GM18520 (cell line): ENCODE results near the gene ANKRD22.
"Not testable (repeated sequence)": the region's sequence is repeated elsewhere in the genome, so short reads cannot be mapped to it uniquely, and the experiment has no call there.

Experiments
- ATAC-seq: cut with Tn5 transposase; IDR thresholded peaks from one replicate; pipeline ENCODE4 v1.9.1; 2021; ENCODE audit not compliant: unreplicated experiment

The ANKRD22 gene

DNA sequence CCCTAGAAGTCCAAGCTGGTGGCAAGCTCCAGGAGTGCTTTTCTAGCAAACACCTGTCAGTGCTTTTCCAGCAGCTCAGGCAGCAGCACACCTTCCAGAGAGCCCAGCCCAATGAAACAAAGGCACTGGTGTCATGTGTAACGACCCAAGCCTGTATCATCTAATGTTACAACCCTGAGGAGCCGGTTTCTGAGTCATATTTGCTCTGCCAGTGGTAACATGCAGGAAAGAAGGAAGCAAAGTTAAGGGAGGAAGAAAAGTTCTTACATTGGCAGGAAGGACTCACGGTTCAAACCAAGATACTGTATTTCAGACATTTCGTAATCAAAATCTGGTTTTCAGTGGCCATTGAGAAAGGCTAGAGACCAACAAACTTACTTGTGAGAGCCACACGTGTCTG is at the start of gene ANKRD22:
Gene ANKRD22 (minus strand): TSS at position 139 of the 400 bp plus-strand sequence. CDS start 237 bp downstream, outside the sequence.
- no peak for ATAC-seq

DNA sequence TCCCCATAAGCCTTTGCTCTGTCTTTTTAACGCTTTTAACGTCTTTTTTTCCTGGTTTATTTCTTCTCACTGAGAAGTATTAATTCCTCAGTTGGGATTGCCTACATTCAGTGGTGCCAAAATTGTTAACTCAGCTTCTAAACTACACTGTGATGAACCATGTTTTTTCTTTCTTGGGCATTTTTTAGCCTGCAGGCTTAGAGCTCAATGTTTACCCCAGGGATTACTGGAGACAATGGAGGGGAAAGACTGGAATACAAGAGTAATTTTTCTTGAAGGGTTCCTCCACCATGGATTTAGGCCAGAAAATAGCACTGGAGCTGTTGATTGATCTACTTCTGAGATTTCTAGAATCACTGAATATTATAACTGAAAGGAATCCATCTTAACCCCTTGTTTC is 48.2 kb upstream of the ANKRD22 start:
- ATAC-seq: no peak

DNA sequence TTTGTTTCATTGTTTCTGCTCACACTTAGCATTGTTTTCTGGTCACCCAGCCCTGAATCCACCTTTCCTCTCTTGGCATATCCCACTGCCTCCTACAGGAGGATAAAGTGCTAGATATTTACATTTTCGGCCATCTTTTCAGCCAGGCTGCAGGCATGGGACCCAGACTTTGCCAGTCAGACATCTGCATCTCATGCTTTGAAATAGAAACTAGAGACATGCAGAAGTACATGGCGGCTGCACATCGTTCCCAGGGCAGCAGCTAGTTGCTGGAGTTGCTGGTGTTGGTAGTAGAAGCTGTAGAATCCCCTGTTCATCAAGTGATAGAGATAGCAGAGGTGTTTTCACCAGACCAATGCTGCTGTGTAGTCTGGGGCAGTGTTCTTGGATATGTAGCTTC is 47.1 kb upstream of the ANKRD22 start:
- no peak for ATAC-seq

DNA sequence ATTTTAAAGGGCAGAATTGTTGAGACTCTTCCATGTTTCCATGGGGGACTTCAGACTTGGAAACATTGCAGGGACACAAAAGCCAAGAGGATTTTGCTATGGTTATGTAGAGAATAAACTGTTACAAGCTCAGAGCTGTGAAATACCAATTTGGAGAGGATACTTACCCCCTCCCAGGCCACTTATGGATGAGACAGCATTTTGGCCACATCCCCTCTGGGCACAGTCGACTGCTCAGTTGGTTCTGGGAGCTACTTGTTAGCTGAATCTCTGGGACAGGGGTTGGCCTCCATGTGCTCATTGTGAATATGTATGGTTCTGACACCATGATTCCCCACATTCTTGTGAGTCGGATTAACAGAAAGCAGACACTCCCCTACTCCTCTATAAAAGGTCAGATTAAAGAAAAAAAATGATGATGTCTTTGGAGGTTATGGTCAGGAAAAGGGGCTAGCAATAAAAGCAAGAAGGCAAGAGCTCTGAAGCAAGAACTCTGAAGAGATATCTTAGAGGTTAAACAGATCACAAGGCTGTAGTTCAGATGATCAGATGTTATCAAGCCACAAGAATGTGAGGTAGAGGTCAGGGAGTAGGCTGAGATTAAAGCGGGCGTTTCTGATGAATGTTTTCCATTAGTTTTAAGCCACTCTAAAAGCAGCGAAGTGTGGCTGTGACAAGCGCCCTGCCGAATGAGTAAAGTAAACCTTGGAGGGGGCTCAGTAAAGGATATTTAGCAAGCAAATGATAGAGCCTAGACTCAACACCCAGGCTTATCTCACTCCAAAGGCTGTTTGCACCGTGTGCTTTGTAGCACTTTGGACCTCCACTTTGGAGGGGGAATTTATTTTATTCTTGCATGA is 45.6 kb upstream of the ANKRD22 start:
- no peak for ATAC-seq

DNA sequence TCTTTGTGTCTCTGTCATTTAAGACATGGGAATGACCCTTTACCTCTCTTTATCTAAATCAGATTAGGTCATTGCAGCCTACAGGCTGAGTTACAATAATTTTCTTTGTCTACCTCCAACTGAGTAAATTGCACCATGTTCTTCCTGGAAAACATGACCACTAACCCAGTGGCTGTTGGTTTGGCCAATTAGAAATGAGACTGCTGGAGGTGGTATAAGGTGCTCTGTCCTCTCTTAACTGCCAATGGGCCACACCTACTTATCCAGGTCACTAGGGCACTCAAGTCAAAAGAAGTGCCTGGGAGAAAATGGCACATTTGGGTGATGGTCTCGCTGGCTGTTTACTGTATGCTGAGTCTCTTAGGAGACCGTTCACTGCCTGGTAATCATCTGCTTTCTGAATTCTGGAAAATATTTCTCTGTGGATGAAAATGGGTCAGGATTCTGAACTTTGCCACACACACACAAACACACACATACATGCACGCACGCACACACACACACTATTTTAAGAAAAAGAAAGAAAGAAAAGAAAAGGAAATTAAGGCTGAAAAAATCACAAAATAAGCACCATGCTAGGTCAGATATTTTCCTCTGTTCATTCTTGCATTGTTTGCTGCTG is 44.8 kb upstream of the ANKRD22 start:
- no peak for ATAC-seq

DNA sequence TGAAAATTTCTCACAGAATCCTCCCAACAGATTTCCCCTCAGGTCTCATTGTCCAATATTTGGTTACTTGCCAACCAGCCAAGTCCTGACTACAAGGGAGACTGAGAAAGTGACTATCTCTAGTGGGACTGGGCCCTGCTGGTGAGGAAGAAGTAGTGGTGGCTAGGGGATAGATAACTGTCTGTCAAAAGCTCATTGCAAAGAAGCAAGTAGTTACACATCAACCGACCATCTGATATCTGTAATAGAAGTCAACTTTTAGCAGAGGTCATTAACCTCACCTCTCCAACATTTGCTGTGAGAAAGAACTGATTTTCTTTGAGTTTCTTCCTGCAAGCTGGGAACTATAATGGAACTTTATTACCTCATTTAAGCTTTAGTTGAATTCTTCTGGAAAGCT is 43.6 kb upstream of the ANKRD22 start:
- no peak for ATAC-seq

DNA sequence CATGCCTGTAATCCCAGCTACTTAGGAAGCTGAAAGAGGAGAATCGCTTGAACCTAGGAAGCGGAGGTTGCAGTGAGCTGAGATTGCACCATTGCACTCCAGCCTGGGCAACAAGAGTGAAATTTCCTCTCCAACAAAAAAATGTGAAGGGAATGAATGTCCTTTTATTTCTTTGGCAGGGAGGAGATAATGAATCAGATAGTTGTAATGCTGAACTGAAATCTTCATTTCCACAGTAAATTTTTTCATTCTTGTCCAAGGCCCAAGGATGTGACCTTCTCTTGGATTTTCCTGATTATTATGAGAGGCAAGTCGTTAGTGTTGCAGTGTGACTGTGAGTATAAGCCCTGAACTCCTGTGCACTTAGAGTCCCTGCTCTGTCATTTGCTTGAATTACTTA is 42.0 kb upstream of the ANKRD22 start:
- no peak for ATAC-seq

DNA sequence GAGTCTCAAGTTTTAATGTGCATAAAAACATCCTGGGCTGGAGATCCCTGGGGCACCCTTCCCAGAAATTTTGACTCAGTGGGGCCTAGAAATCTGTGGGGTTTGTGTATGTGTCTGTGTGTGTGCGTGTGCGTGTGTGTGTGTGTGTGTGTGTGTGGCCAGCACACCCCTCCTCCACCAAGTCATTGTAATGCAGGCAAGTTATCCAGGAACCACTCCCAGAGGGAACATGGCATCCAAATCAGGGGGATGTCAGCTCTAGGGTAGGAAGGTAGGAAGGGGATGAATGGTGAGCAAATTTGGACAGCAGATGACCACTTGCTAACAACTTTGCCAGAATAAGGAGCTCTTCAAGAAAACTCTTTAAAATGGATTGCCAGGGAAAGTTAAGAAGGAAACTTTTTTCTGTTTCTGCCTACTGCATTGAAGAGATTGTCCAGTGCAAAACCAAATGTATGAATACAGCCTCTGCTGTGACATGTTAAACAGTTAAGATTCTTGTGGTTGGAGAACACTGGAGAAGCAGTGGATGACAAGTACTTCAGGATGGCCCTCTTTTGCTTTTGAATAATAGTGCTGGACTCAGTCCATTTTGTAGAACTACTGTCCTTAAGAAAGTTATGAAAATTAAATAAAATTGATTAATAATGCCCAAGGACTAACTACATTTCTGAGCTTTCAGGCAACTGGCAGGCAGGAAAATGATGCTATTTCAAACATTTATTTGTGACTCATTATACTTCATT is 40.8 kb upstream of the ANKRD22 start:
- ATAC-seq: no peak

DNA sequence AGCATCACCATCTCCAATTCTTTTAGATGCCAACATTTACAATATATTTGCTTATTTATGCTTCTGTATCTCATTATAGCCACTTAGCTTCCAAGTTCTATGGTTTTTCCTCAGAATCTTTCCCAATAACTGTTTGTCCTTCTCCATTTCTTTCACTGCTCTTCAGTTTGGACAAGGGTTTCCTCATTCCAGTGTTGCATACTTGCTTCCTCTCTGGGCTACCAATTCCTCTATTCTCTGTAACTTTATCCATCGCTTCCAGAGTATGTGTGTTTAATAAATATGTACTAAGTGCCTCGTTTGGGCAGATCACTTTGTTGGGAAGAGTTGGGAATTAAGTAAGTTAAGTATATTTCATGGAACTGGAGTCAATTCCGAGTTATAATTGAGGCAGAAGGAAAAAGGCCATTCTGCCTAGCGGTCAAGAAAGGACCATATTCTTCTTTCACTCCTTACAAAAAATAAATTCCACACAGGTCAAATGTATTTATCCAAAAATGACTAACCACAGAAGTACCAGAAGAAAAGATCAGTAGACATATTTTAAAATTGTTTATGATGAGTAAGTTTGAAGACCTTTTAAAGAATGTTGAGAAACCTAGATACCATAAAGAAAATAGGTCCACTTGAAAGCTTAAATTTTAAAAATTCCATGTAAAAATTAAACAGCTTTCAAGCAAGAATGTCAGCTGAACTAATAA is 39.2 kb upstream of the ANKRD22 start:
- no peak for ATAC-seq

DNA sequence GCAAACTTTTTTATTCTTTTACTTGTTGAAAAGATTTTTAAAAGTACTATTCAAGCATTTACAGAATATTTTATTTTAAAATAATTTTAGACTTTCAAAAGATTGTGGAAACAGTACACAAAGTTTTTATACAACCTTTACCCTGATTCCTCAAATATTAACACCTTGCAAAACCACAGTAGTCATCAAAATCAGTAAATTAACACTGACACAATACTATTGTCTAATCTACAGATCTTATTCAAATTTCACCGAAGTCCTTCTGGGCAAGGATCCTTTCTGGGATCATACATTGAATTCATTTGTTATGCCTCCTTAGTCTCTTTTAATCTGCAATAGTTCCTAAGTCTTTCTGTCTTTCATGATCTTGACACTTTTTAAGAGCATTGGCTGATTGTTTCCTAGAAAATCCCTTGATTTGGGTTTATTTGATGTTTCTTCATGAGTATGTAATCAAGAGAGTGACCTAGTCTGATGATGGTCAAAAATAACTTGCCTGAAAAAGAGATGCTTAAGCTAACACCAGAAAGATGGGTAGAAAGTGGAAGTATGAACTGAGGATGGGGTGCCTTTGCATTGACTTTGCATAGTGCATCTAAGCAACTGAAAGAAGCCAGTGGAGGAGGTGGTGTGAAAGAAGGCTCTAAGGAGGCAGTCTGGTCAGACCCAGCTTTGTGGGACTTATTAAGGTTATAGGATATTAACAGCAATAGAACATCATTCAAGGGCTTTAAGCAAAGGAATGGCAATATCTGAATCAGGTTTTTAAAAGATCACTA is 38.1 kb upstream of the ANKRD22 start:
- peak; percentile 61 for ATAC-seq

DNA sequence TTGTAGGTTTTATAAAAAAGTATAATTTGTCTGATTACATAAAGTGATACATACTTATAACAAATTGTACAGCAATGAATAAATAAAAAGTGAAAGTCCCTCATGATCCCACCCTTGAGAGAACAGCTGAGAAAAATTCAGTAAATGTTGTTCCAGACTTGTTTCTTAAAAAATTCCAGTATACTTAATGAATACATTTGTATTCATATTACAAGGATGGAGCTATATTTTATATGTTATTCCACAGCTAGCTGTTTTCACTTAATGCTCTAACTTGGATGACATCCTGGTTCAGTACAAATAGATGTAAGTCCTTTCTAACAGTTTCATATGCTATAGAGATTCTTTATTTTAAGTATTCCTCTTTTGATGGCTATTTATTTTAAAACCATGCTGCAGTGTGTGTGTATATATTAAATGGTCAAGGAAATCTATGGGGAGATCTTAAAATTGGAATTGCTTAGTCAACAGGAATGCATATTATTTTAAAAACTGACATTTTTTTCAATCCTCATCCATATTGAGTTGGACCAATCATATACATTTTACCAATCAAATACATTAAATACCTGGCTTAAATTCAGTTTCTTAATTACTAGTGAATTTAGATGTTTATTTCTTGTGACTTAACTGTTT is 37.3 kb upstream of the ANKRD22 start:
- ATAC-seq: no peak

DNA sequence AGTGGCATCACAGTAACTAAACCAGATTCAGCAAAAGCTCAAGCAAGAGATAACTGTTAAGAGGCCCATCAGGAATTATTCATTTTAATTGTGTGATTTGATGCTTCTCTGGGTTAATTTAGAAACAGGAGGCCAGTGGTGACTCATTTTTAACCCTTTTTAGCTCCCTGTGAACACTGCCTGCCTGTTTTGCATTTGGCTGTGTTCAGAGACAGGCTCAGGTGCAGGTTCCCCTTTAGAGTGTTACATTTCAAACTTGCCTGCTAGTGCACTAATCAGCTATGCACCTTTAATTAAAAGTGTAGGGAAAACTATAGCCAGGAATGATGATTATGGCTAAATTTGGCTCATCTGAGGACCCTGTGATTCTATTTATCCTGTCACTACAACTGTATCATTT is 34.9 kb upstream of the ANKRD22 start:
- ATAC-seq: peak; percentile 39

DNA sequence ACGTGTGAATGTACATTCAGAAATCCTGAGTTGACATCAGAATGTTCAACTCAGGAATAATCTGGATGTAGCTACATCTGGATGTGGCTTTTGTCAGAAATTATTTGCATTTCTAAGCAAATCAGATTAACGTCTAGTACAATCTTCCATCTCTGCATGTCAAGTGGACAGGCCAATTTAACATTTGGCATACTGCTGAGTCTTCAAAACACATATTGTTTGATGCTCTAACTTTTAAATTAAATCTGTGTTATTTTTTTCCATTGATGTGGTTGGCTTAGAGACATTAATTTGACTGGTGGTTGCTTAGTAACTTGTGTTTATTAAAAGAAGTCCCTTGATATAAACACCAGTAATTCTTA is 31.8 kb upstream of the ANKRD22 start:
- no peak for ATAC-seq

DNA sequence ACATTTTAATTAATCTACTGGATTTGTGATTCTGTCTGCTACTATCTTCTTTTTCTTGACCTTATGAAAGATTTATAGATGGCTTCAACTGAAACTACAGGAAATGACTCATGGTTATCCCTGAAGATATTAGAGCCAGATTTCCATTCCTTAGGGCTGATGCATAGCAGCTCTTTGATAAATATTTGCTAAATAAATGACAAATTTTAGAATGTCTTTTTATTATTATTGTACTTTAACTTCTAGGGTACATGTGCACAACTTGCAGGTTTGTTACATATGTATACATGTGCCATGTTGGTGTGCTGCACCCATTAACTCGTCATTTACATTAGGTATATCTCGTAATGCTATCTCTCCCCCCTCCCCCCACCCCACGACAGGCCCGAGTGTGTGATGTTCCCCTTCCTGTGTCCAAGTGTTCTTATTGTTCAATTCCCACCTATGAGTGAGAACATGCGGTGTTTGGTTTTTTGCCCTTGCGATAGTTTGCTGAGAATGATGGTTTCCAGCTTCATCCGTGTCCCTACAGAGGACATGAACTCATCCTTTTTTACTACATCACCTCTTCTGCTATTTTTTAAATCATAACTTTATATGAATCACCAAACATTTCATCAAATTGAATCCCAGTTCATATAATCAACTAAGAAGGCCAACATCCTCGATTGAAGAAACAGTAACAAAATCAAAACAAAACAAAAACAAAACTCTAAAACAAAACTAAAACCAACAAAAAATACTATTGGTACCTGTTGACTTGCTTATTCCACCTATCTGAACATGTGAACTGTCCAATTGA is 31.2 kb upstream of the ANKRD22 start:
- ATAC-seq: not testable (repeated sequence)

DNA sequence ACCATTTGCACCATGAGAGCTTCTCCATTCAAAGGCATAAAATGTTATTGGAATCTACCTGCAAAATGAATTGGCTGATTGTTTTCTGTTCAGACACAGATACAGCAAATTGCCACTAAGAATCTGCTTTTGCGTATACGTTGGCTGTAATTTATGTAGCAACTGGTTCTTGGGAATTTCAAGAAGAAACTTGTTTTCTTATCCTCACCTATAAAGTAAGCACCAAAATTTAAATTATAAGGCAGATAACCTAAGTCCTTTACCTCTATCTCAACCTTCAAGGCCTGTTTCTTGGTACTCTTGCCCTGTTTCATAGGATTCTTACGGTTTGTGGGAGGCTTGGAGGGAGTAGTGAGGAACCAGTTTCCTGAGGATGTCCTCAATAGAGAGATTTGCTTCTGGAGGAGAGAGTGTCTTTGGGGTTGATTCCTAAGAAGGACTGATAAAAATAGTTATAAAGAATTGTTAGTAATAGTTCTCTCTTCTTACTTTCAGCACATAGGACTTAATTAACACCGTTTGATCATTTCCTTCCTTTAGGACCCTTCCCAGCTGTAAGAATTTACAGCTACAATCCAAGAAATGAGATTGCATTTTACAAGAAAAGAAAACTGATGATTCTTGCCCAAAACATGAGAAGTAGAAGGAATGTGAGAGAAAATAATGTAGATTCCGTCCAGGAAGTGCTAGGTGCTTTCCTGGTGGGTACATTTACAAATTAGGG is 30.4 kb upstream of the ANKRD22 start:
- no peak for ATAC-seq

DNA sequence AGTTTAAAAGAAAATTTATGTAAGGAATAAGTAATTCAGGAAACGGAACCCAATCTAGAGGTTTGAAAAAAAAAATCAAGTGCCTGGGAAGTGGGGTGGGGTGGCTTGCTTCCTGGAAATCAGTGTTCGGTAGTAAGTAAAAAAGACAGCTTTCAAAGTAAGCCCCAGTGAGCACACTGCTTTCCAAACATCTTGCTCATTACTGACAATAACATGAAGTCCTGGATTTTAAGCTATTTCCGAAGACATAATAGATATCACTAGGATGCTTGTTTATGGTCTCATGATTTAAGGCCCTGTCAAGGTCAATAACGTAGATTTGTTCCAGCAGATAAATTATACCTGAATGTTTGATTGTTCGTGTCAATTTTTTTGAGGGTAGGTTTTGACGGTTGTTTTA is 29.7 kb upstream of the ANKRD22 start:
- ATAC-seq: no peak

DNA sequence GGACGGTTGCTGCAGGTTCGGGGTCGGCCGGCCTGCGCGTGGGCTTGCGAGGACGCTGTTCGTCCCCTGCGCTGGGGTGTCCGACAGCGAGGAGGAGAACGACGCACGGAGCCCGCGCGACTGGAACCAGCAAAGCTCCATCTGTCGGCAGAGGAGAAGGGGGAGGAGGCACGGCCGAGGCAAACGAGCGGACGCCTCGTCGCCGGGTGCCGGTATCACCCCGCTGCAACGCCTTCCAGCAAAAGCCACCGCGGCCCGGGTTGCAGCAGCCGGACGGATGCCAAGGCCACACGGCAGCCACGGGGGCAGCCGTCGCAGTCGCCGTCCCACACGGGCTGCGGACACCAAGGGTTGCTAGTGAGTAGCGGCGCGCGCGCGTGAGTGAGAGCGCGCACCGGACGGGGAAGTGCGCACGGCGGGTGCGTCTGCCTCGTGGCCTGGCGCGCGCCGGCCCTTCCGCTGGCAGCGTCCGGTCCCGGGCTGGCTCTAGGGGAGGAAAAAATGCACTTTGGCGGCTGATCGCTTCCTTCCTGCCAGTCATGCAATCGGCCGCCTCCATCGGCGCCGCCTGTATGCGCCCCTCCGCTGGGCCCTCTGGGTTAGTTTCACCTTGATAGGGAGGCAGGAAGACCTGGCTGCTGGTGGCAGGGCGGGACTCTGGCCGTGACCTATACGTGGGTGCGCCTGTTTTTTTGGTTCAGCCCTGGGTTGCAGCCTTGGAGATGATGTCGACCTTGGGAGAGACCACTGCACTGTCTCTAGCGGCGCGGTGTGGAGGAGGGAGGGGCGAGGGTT is 28.8 kb upstream of the ANKRD22 start:
- ATAC-seq: peak; percentile 66
